PFSK-1 (cell line): Measurements from ENCODE around the gene TMEM128.

ENCODE experiments used
- FOXP2 ChIP-seq: optimal IDR thresholded peaks from 2 replicates; pipeline ENCODE3; 2011; ENCODE audit warnings: borderline replicate concordance, control low read depth, inconsistent platforms; ENCODE audit not compliant: insufficient read depth; ENCODE audit errors: extremely low read length, extremely low read depth
- POLR2AphosphoS5 ChIP-seq: IDR thresholded peaks from 2 replicates; pipeline ENCODE4 v1.6.1; 2012; ENCODE audit warnings: low read depth, mild to moderate bottlenecking, control low read depth, low read length, moderate library complexity
- REST ChIP-seq, 2 experiments: IDR thresholded peaks; 2 replicates each; pipeline versions ENCODE4 v1.6.1 to v1.8.0; 2011 to 2012; ENCODE audit warnings: low read depth in 2 of 2, low read length in 2 of 2, control low read depth in 1 of 2, inconsistent platforms in 1 of 2, mild to moderate bottlenecking in 1 of 2, moderate library complexity in 1 of 2; ENCODE audit not compliant: insufficient read depth in 1 of 2
- SIN3A ChIP-seq: IDR thresholded peaks from 2 replicates; pipeline ENCODE4 v1.6.1; 2012; ENCODE audit warnings: mild to moderate bottlenecking, low read length, moderate library complexity, borderline replicate concordance; ENCODE audit not compliant: insufficient read depth
- TAF1 ChIP-seq: IDR thresholded peaks from 2 replicates; pipeline ENCODE4 v1.6.1; 2012; ENCODE audit warnings: low read length, control low read depth, borderline replicate concordance; ENCODE audit not compliant: insufficient read depth

TMEM128 gene

GRCh38 chr4:4289055-4289454, 41.0 kb upstream of the TMEM128 start:
- TF ChIP-seq SIN3A (no peak), REST (IDR thresholded peaks at IDR 0.05; ENCODE audit: insufficient read depth in 1 of 2, low read depth in 2 of 2, low read length in 2 of 2) (no peak), POLR2AphosphoS5 (no peak)

GRCh38 chr4:4288098-4288497, 40.1 kb upstream of the TMEM128 start:
- no peak for TF ChIP-seq SIN3A
- no peak for TF ChIP-seq FOXP2
- TF ChIP-seq POLR2AphosphoS5, result no peak

- TF ChIP-seq POLR2AphosphoS5 (no peak), TAF1 (no peak), SIN3A (no peak), REST (IDR thresholded peaks at IDR 0.05; ENCODE audit: insufficient read depth in 1 of 2, low read depth in 2 of 2, low read length in 2 of 2) (no peak), FOXP2 (no peak)
Observed at GRCh38 chr4:4284827-4285618, 37.0 kb upstream of the TMEM128 start.

- TF ChIP-seq REST (IDR thresholded peaks at IDR 0.05; ENCODE audit: insufficient read depth in 1 of 2, low read depth in 2 of 2, low read length in 2 of 2) (no peak), SIN3A (no peak), POLR2AphosphoS5 (no peak), TAF1 (no peak), FOXP2 (no peak)
Observed at GRCh38 chr4:4281787-4282186, 33.8 kb upstream of the TMEM128 start.

GRCh38 chr4:4277531-4277930, 29.5 kb upstream of the TMEM128 start:
- TF ChIP-seq TAF1 (no peak), SIN3A (no peak), FOXP2 (no peak), REST (IDR thresholded peaks at IDR 0.05; ENCODE audit: insufficient read depth in 1 of 2, low read depth in 2 of 2, low read length in 2 of 2) (no peak), POLR2AphosphoS5 (no peak)
